ENCODE measurements around the gene GAN.

GRCh38 chr16:81360135-81360534, 45.4 kb downstream of the GAN start:
- TF ChIP-seq CTCF (IDR thresholded peaks at IDR 0.05) (no peak), POLR2A (IDR thresholded peaks at IDR 0.05) (no peak)

Measured in testis (tissue), 2 donors.